ENCODE measurements around the gene TCEA3. TPM values are rescaled to one million over a fixed set of nuclear protein-coding genes. Genes with fewer than 3 reads are reported as not detected.

Gene TCEA3
- total RNA-seq, 1 donor from 2014 or later: 0.40 TPM

DNA sequence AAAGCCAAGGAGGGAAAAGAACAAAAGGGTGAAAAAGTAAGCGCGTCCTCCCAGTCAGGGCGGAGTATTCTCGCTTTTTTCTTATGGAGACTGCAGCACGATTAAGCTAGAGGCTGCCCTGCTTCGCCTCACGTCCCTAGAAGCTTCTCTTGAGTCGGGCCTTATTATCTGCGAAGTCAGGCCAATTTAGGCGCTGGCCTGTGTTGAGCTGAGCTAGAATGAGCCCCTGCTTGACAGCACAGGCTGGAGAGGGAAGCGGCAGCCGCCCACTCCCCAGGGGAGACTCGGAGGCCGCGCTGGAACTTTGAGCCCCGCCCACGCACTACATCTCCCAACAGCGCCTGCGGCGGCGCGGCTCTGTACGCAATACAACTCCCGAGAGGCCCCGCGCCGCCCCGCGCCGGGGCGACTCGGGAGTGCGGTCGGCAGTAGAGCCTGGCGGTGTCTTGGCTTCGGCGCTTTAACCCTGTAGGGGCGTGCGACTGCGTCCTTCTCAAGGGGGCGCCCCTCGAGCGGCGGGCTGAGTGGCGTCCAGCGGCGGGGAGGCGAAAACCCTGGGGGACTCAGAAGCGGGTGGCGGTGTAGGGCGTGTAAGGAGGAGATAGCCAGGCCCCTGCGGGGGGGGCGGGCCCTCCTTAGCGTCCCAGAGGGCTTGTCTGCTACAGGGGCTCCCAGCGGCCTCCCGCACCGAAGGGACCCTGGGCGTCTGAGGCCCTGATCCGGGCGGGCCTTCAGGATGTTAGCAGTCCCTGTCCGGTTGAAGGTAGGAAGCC, 55.8 kb downstream of the TCEA3 start:
- peak; percentile 71 for DNase-seq (ENCODE audit: low read depth, low spot score)

DNA sequence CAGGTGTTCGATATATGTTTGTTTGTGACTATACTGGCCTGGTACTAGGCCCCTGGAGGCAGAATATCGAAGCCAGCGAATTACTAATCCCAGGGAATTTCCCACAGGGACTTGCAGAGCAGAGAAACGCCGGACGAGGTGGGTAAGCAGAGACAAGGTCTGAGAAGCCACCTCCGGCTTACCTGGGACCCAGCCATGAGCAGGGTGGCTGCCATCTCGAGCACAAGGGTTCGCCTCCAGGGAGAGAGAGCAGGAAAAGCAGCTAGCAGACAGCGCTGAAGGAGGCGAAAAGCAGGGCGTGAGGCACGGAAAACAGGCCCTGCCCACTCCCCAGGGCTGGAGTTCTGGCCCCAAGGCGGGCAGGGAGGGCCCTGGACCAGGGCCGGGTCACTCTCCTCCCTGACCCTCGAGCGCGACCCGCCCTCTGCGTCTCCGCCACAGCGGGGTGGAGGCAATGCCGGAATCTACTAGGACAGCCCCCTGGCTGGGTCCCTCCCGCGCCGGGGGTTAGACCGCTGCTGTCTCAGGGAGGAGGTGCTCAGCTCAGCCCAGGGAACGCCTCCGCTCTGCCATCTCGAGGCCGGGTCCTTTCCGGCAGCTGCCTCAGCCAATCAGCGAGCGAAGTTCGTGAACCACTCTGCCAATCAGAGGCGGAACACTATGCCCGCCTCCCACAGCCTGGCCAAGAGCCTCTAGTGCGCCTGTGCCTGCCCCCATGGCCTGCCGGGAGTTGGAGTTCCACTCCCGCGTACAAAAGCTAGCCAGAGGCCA, 56.6 kb downstream of the TCEA3 start:
- DNase-seq (ENCODE audit: low read depth, low spot score): peak; percentile 96

DNA sequence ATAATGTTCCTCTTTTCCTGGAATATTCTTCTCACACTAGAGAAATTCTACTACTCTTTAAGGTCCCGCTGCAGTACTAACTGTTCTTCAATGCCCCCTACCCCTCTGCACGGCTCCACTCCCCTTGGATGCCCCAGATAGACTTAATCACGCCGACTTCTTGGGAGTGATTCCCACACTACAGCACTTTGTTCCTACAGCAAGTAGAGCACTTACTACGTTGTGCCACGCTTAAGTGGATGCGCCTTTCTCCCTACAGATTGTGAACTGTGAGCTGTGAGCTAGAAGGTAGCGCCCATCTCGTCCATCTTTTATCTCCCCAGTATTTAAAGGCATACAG, 57.1 kb downstream of the TCEA3 start:
- no peak for DNase-seq (ENCODE audit: low read depth, low spot score)

DNA sequence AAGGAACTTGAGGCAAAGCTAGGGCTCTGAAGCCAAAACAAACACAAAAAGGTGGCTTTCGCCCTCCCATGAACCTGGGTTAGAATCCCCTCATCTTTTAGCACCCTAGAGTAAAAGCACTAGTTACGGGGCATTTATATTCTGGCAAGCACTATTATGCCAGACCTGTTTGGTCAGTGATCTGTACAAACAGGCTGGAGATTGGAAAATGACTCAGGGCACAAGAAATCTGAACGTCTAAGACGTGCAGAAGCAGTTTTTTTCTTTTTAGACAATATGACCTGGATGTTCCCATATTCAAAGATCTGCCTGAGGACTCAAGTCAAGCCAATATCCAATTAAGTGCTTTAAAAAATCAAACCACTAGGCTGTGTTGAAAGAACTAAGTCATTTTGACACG, 58.0 kb downstream of the TCEA3 start:
- DNase-seq (ENCODE audit: low read depth, low spot score): no peak

DNA sequence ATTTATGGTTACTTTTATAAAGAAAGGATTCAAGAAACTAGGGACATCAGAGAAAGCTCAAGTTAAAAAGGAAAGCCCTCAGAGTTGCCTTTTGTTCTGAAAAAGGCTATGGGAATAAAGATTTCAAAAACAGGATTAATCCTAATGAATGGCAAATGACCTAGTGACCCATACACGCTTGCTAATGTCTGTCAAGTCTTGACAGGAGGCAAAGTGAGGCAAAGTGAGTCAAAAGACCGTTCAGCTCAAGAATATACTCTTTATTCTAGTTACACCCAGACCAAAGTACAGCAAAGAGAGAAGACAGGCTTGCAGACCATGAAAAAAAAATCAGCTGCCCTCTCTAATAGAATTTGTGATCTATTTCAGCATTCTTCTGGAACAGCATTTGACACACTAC, 58.4 kb downstream of the TCEA3 start:
- no peak for DNase-seq (ENCODE audit: low read depth, low spot score)

DNA sequence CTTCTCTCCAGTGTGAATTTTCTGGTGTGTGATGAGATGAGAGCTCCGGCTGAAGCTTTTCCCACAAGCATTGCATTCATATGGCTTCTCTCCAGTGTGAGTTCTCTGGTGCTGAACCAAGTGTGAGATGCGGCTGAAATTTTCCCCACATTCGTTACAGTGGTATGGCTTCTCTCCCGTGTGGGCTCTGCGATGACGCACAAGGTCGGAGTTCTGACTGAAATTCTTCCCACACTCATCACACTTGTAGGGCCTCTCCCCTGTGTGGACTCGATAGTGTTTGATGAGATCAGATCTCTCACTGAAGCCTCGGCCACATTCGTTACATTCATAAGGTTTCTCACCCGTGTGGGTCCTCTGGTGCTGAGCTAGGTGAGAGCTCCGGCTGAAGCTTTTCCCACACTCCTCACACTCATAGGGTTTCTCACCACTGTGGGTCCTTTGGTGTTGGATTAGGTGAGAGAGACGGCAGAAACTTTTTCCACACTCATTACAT, 62.3 kb downstream of the TCEA3 start:
- DNase-seq (ENCODE audit: low read depth, low spot score): no peak

DNA sequence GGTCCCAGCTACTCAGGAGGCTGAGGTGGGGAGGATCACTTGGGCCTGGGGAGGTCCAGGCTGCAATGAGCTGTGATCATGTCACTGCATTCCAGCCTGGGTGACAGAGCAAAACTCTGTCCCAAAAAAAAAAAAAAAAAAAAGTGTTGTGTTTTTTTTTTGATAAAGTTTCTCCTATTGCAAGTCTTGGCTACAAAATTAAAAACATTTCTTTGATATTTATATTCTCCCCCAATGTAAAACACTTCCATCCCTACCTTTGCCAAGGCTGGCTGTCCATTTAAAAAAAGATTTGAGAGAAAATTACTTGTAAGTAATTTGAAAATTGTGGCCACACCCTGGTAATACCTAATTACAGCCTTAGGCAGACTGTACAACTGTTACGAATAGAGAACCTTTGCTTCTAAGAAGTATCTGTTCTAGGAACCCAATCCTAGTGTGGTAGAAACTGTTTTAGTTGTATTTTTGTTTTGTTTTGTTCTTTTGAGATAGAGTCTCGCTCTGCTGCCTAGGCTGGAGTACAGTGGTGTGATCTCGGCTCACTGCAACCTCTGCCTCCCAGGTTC, 66.2 kb downstream of the TCEA3 start:
- no peak for DNase-seq (ENCODE audit: low read depth, low spot score)

DNA sequence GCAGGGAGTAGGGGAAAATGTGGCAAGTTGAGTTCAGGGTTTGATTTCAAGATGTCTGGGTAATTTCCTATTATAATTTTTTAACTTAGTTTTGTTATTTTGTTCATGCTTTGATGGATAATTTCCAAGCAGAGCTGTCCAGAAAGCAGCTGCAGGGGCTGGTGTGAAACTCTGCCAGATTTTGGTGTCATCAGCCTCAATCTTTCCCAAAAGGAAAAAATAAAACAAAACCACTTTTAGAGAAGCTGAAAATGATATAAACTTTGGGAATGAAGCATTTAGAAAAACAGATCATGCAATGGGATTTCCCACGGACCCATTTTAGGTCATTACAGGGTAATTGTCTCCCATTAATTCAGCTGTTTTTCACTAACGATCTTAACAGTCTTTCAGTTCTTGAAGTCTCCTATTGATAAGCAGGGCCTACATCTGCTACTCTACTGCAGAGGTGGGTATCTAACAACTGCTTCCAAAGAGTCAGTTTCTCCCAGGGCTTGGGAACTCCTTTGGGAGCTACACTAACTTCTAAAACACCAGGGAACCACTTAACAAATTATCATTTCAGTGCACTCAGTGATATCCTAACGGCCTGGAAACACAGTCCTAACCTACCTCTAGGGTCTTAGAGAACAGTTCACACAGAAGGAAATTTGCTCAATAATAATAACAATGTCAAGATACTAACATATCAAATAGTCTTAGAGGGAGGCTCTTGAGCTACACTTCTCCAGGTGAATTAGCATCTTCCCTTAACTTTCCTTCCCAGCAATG, 67.2 kb downstream of the TCEA3 start:
- DNase-seq (ENCODE audit: low read depth, low spot score): no peak

DNA sequence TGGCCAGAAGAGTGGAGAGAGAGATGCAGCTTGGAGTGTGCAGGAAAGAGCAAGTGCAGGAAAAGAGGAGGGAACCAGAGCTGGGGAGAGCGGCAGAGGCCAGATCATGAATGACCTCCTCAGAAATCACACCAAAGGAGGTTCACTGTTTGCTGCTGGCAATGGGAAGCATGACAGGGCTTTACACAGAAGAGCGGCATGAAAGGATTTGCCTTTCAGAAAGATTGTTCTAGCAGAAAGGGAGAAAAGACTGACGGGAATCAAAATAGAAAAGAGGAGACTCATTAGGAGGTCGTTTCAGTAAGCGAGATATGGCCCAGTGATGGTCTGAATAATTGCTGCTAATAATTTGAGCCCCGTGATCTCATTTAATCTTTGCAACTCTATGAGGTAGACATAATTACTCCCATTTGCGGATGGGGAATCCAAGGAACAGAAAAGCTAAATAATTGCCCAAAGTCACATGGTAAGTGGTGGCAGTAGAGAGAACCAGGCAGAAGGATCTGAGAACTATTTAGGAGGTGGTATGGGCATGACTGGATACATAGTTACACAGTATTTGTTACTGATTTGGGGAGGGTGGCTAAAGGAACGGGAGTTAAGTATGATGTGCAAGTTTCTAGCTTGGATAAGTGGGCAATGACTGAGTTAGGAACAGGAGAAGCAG, 67.9 kb downstream of the TCEA3 start:
- no peak for DNase-seq (ENCODE audit: low read depth, low spot score)

DNA sequence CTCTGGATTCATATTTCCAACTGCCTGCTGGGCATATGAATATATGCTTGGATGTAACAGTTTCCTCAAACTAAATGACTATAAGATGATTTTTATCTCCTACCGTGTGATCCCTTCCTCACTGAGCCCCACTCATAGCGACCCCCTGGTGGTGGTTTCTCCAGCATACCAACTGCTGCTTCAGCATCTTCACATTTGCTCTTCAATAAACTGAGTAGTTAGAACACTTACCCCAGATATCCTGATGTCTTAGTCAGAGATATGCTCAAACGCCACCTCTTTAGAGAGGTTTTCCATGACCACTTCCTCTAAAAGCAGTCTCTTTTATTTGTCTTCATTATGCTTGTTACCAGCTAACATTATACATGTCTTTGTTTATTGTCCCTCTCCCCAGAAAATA, 70.3 kb downstream of the TCEA3 start:
- DNase-seq (ENCODE audit: low read depth, low spot score): no peak

DNA sequence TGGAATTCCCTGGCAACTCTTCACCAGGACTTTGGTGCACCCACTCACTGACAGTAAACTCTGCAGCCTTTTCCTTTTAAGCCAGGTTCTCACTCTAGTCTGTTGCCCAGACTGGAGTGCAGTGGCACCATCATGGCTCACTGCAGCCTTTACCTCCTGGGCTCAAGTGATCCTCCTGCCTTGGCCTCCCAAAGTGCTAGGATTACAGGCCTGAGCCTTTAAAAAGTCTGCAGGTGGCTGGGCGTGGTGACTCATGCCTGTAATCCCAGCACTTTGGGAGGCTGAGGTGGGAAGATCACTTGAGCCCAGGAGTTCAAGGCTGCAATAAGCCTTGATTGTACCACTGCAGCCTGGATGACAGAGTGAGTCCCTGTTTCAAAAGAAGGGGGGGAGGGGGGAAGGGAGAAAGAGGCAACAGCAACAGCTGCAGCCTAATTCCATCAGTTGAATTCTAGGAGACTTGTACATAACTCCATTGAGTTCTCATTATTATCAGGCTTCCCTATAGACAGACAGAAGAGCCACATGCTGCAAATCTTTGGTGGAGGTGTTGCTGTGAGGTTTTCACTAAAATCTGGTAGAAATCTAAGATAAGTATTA, 72.4 kb downstream of the TCEA3 start:
- no peak for DNase-seq (ENCODE audit: low read depth, low spot score)

DNA sequence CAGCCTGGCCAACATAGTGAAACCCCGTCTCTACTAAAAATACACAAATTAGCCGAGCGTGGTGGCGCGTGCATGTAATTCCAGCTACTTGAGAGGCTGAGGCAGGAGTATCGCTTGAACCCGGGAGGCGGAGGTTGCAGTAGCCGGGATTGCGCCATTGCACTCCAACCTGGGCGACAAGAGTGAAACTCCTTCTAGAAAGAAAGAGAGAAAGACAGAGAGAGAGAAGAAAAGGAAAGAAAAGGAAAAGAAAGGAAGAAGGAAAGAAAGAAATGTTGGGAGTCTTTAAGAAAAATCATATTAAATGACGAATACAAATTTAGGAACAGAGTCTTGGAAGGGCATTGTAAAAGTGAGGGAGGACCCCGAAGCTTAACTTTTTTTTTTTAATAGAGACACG, 78.6 kb downstream of the TCEA3 start:
- no peak for DNase-seq (ENCODE audit: low read depth, low spot score)

DNA sequence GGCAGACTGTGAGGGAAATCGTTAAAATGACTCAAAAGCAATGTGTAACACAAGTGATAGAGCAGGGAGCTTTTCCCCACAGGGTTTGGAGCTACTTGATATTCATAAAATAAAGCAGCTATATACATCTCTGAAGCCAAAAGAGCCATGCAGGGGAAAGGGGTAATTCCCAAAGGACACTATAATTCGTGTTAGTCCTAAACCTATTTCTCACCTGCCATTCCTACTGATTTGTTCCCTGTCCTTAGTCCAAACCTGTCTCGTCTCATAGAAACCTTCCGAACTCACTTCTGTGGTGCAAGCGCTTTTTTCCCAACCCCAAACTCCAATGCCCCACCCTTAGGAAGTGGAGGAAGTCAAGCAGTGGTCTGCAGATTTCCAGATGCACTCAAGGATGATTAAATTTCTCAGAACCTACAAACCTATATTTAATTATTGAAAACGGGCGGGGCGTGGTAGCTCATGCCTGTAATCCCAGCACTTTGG, 79.5 kb downstream of the TCEA3 start:
- no peak for DNase-seq (ENCODE audit: low read depth, low spot score)

DNA sequence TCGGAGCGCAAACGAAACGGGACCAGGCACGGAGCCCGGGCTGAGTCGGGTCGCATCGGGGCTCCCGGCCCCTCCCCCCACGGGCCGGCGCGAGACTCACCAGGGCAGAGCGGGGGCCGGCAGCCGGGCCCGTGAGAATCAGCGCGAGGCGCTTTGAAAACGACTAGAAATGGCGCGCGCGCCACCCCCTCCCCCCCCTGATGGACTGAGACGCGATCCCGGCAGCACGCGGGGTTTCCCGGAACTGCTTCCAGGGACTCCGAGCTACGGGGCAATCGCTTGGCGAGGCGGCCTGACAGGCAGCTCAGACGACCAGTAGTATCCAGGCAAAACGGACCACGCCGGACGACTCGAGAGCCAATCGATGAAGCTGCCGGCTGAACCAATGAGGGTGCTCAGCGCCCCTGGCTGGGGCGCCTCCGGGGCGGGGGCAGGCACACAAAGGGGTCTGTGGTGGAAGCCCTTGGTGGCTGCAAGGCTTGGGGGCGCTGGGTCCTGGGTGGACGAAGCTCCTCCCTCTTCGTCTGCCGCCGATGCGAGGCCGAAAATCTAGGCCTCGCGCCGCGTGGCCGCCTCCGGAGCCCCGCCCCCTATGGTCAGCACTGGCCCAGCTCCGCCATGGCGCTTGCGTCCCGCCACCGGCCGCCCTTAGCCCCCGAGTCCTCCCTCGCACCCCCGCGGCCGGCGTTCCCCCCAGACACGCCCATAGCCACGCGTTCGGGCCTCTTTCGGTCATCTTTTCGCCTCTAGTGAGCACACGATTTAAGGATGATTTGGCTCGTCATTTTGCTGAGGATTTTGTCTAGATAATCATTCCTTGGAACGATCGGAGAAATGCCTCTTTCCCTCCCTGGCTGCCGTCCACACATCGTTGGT, 80.2 kb downstream of the TCEA3 start, which contains the start of gene HNRNPR:
Gene HNRNPR, minus strand, starts transcription at position 174 of the 876 bp plus-strand sequence. CDS start 3,276 bp downstream, outside the sequence.
- DNase-seq (ENCODE audit: low read depth, low spot score): peak; percentile 100

DNA sequence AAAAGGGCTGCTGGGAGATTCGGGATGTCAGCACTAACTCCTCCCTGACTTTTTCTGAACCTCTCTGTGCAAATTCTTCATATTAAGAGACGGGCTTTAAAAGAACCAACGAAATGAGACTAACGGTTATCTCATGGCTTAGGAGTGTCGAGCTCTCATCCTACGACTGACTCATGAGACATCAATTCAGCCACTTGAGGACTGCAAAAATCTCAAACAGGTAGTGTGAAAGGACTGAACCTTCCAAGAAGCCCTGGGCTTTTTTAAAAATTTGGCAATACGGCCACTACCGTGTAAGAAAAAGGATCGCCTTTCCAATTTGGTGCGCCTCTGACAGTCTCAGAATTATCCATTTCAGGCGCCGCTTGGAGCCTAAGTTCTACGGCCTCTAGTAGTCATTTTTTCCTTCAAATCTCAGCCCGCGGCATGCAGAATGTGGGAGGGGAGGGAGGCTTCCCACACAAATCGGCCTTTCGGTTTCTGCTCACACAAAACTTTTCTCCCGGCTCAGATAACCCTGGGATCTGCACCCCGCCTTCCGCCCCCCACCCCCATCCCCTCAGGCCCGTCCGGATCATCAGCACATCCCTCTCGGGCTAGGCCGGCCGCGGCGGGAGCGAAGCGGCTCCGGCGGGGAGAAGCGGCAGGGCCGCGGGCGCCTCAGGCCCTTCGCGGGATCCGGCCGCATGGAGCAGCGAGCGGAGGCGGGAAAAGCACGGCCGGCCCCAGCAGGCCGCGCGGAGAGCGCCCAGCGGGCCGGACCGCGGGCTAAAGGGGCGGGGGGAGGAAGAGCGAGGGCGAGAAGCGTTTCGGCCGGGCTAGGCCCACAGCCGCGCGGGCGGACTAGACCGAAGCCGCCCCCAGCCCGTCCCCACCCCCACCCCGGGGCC, 81.1 kb downstream of the TCEA3 start:
- no peak for DNase-seq (ENCODE audit: low read depth, low spot score)

DNA sequence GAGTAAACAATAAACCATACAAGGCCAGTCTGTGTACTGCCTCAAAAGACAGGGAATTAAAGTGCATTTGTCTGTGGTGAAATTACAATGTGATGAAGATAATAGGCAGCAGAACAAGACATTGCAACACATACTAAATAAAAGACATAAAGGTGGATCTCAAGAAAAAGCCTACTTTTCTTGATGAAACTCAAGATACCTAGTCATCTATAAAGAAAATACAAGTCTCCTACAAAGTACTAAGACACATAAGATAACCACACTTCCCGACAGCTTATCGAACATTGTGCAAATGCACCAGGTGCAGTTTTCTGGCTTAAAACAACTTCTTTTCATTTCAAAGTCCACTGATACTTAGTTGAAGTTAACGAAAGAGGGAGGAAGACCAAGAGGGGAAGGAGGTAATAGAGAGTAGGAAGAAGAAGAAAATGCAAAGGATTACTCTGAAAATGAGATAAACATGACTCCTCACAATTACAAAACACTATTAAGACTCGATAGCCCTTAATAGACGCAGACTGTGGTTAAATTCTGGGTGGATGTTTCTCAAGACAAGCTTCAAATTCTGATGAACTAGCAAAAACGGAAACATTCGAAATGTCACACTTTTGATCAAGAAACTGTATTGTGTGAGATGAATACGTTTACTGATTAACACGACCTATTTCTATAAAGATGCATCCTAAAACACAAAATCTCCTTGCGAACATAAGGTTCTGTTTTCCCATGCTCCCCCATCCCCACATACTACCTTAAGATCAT, 82.4 kb downstream of the TCEA3 start:
- no peak for DNase-seq (ENCODE audit: low read depth, low spot score)

DNA sequence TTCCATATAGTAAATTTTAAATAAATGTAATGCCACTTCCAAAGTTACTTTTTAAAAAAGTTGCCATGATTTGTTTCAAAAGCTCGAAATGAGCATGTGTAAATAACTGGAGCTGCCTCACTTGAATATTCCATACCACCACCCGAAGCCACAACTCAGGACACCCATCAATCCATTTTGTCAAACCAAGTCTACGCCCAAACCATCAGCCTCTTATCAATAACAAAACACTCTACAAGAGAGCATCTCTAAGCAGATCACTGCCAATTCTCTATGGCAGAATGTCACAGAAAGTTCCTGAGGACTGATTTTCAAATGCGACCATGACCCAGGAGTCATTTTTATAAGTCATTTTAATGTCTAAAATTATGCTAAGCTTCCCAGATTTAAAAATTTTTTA, 84.9 kb downstream of the TCEA3 start:
- no peak for DNase-seq (ENCODE audit: low read depth, low spot score)

DNA sequence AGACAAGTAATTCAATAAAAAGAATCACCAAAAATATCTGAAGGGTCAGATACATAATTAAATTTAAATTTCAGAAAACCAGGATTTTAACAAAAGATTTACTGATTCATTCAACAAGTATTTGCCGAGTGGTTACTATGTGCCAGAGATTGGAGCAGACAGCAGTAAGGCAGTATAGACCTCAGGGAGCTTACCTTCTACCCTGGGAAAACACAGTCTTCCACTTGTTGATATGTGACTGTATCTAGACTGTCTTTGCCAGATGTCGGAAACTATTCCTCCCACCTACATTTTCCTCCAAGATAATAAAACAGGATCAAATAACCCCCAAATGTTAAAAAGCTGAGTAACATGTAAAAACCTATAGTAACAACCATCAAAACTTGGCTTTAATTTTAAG, 86.7 kb downstream of the TCEA3 start:
- no peak for DNase-seq (ENCODE audit: low read depth, low spot score)
